HepG2 (cell line): ENCODE results near the gene GNA14. TPM values are rescaled to one million over a fixed set of nuclear protein-coding genes. Genes with fewer than 3 reads are reported as not detected.

ENCODE experiments used
- ATAC-seq: fragments of 200-7000 bp; cut with Tn5 transposase; 3 replicates; pipeline ENCODE4 v1.9.1; 2020; ENCODE audit warnings: mild to moderate bottlenecking, moderate library complexity
- BruUV-seq: library from RNA; stranded (reverse); fragments of 400-500 nt; replicated peaks from 2 replicates; lab custom pipeline; 2021; lab: Mats Ljungman, UMichigan
- CTCF ChIA-PET: fragments of 300-600 bp; formaldehyde crosslinking; extraction: SDS; loops from one replicate; lab custom pipeline; 2021; ENCODE audit warnings: low total read pairs, inconsistent platforms, low intra/inter-chr PET ratio; lab: Yijun Ruan, JAX
- POLR2A ChIA-PET: fragments of 350-600 bp; sonication (Branson Sonifier 250); formaldehyde crosslinking; loops from one replicate; lab custom pipeline; 2020; ENCODE audit warnings: antibody characterized with exemption, inconsistent platforms; lab: Yijun Ruan, JAX
- DNase-seq: peaks from one replicate; pipeline ENCODE4 v3.0.0-alpha.2; 2015; ENCODE audit warnings: low spot score
- FAIRE-seq: peaks from 3 replicates; lab custom pipeline; 2011; peaks lifted over from hg19 to GRCh38; lab: Jason Lieb, UNC
- H2AFZ ChIP-seq: one replicate; pipeline ENCODE4 v1.6.1; 2011; ENCODE audit warnings: low read length, inconsistent platforms
- H3K27ac ChIP-seq: fragments of 300-600 bp; 3 replicates; pipeline ENCODE4 v1.8.0; 2011; ENCODE audit warnings: mixed run types, mild to moderate bottlenecking, mixed read lengths, low read length, inconsistent platforms; ENCODE audit not compliant: insufficient read depth; ENCODE audit errors: extremely low read length
- H3K27me3 ChIP-seq, 2 experiments: fragments of 200-600 bp in 1 of 2; 2 replicates in 1 of 2; 3 replicates in 1 of 2; pipeline versions ENCODE4 v1.6.0 to v1.8.0; 2011; ENCODE audit warnings: low read length in 2 of 2, mild to moderate bottlenecking in 2 of 2, moderate library complexity in 2 of 2, inconsistent platforms in 1 of 2; ENCODE audit not compliant: insufficient read depth in 2 of 2, control insufficient read depth in 1 of 2
- H3K36me3 ChIP-seq, 2 experiments: fragments of 200-600 bp in 1 of 2; replicated peaks in 1 of 2; 2 replicates in 1 of 2; 3 replicates in 1 of 2; pipeline versions ENCODE4 v1.5.1 to v1.8.0; 2011; ENCODE audit warnings: low read length in 2 of 2, inconsistent platforms in 1 of 2; ENCODE audit not compliant: insufficient read depth in 2 of 2, control insufficient read depth in 1 of 2
- H3K4me1 ChIP-seq: 2 replicates; pipeline ENCODE4 v1.5.1; 2012; ENCODE audit warnings: low read length, inconsistent platforms; ENCODE audit not compliant: insufficient read depth
- H3K4me2 ChIP-seq: 2 replicates; pipeline ENCODE4 v1.6.0; 2011; ENCODE audit warnings: low read depth, low read length, inconsistent platforms
- H3K4me3 ChIP-seq, 3 experiments: fragments of 200-600 bp in 1 of 3; sonication (generic), shearing (Covaris generic) in 1 of 3; replicated peaks in 1 of 3; 2 replicates each; pipeline ENCODE4 v1.5.1; 2011 to 2016; ENCODE audit warnings: low read length in 3 of 3, inconsistent platforms in 2 of 3, low read depth in 2 of 3, mild to moderate bottlenecking in 2 of 3, control low read depth in 1 of 3, mixed read lengths in 1 of 3; ENCODE audit not compliant: insufficient read depth in 1 of 3
- H3K79me2 ChIP-seq: one replicate; pipeline ENCODE4 v1.6.1; 2011; ENCODE audit warnings: low read length, inconsistent platforms; ENCODE audit not compliant: insufficient read depth
- H3K9ac ChIP-seq: 2 replicates; pipeline ENCODE4 v1.6.0; 2011; ENCODE audit warnings: mild to moderate bottlenecking, low read depth, low read length, inconsistent platforms; ENCODE audit not compliant: insufficient read depth
- H3K9me3 ChIP-seq: 2 replicates; pipeline ENCODE4 v1.5.1; 2012; ENCODE audit warnings: mild to moderate bottlenecking, low read length
- H4K20me1 ChIP-seq: 2 replicates; pipeline ENCODE4 v1.6.0; 2011; ENCODE audit warnings: inconsistent platforms, mild to moderate bottlenecking, low read length, moderate library complexity; ENCODE audit not compliant: insufficient read depth
- PPARG ChIP-seq: conservative IDR thresholded peaks from 2 replicates; pipeline ENCODE4 v1.6.1; 2016; ENCODE audit warnings: missing biosample characterization, missing genetic modification reagents
- PRDM15 ChIP-seq: sonication (generic); formaldehyde crosslinking; IDR thresholded peaks from 2 replicates; pipeline ENCODE4 v1.4.0; 2020; ENCODE audit warnings: missing genetic modification reagents
- SALL2 ChIP-seq: sonication (generic); formaldehyde crosslinking; IDR thresholded peaks from 2 replicates; pipeline ENCODE4 v1.8.1; 2023; ENCODE audit warnings: mild to moderate bottlenecking, missing genetic modification reagents, inconsistent platforms
- SP4 ChIP-seq: sonication (generic); formaldehyde crosslinking; IDR thresholded peaks from 2 replicates; pipeline ENCODE4 v1.8.1; 2023; ENCODE audit warnings: mild to moderate bottlenecking, missing genetic modification reagents
- SUZ12 ChIP-seq: fragments of 150-350 bp; IDR thresholded peaks from 2 replicates; pipeline ENCODE4 v1.6.1; 2014; ENCODE audit warnings: low read depth, low read length
- ZMYM3 ChIP-seq: sonication (generic); formaldehyde crosslinking; IDR thresholded peaks from 2 replicates; pipeline ENCODE4 v1.5.1; 2020; ENCODE audit warnings: mild to moderate bottlenecking, missing genetic modification reagents
- ZNF326 ChIP-seq: sonication (generic); formaldehyde crosslinking; IDR thresholded peaks from 2 replicates; pipeline ENCODE4 v1.4.0; 2020; ENCODE audit warnings: missing genetic modification reagents, borderline replicate concordance
- ZNF337 ChIP-seq: sonication (generic); formaldehyde crosslinking; IDR thresholded peaks from 2 replicates; pipeline ENCODE4 v1.5.1; 2020; ENCODE audit warnings: missing genetic modification reagents, low read depth, mild to moderate bottlenecking, borderline replicate concordance
- ZNF530 ChIP-seq: sonication (generic); formaldehyde crosslinking; IDR thresholded peaks from 2 replicates; pipeline ENCODE4 v1.5.0; 2020; ENCODE audit warnings: low read depth, mild to moderate bottlenecking, missing genetic modification reagents
- WGBS: methylation state at CpG from one replicate; pipeline ENCODE4 v1.1.6; 2017; ENCODE audit warnings: low lambda C conversion rate; 5-methylcytosine and 5-hydroxymethylcytosine counted together
- in situ Hi-C: cut with HindIII; loops from 2 replicates; pipeline ENCODE4 v1.10.0; 2017; ENCODE audit warnings: low pct_unique_long_range_greater_than_20kb; ENCODE audit not compliant: extremely low pct_ligation_motif_present
- intact Hi-C: fragments of 100-400 bp; cut with micrococcal nuclease; formaldehyde crosslinking; loops from one replicate; pipeline ENCODE4 v1.10.0; 2022; ENCODE audit not compliant: unreplicated experiment
- polyA plus RNA-seq, 8 experiments: library from polyadenylated mRNA; depleted of rRNA in 3 of 8; stranded (reverse) in 7 of 8; unstranded in 1 of 8; fragments of >200 nt; fragmentation: Illumina TruSeq in 4 of 8; extraction: Trizol in 4 of 8; gene quantifications; 2 replicates each; pipeline versions ENCODE4 v1.2.1 to v1.2.3, GENCODE V29; 2011 to 2016; ENCODE audit warnings: low read depth in 4 of 8, missing spikeins in 1 of 8, mixed read lengths in 1 of 8; ENCODE audit not compliant: insufficient read depth in 1 of 8
- total RNA-seq, 5 experiments: library from RNA; depleted of rRNA; stranded (reverse); fragments of >200 nt; fragmentation: Illumina TruSeq; extraction: Trizol; gene quantifications; 2 replicates each; pipeline ENCODE4 v1.2.3, GENCODE V29; 2016; ENCODE audit warnings: low read depth in 1 of 5
- TF ChIP-seq, protein P1 (sequence below): sonication (generic); formaldehyde crosslinking; IDR thresholded peaks from 2 replicates; pipeline ENCODE4; 2020; ENCODE audit warnings: missing genetic modification reagents, mild to moderate bottlenecking, borderline replicate concordance
- TF ChIP-seq, protein P2 (sequence below): sonication (generic); formaldehyde crosslinking; IDR thresholded peaks from 2 replicates; pipeline ENCODE4 v1.4.0; 2020; ENCODE audit warnings: missing genetic modification reagents

The GNA14 gene
- total and polyA plus RNA-seq, 2 of the 13 experiments (the other 11 are each of a cell fraction or from before 2014, with no cell fraction given): not detected

- BruUV-seq: no TSS peak
- in situ Hi-C loops (no loop called here), intact Hi-C loops (no loop called here)
- ATAC-seq: no peak
- no peaks in the 10 kb centered on the region for H3K9me3 ChIP-seq
- 0% methylated on average over 3 of the region's 4 CpGs for WGBS
- H3K4me1 ChIP-seq: no peaks in the 10 kb centered on the region
- H3K27me3 ChIP-seq: no peaks in the 10 kb centered on the region; a peak in 1 of 5 replicates
- H3K4me2 ChIP-seq: no peak overlapping the region
- H3K27ac ChIP-seq: no peak overlapping the region
- no peak overlapping the region for H2AFZ ChIP-seq
- no peaks in the 10 kb centered on the region for H3K36me3 ChIP-seq
- no peak overlapping the region for H3K9ac ChIP-seq
- H3K4me3 ChIP-seq: no peak overlapping the region
- DNase-seq: no peak
- no peaks in the 10 kb centered on the region for H3K79me2 ChIP-seq
- ChIA-PET CTCF (no interaction called here), POLR2A (no interaction called here)
- TF ChIP-seq ZMYM3 (CRISPR knock-in tag) (no peak), ZNF326 (CRISPR knock-in tag) (no peak), PRDM15 (CRISPR knock-in tag) (no peak), ZNF530 (no peak), SUZ12 (no peak)
- FAIRE-seq: no peak
- no peaks in the 10 kb centered on the region for H4K20me1 ChIP-seq
These were observed 78.8 kb downstream of the GNA14 start for GRCh38 chr9:77569335-77569734.

DNA sequence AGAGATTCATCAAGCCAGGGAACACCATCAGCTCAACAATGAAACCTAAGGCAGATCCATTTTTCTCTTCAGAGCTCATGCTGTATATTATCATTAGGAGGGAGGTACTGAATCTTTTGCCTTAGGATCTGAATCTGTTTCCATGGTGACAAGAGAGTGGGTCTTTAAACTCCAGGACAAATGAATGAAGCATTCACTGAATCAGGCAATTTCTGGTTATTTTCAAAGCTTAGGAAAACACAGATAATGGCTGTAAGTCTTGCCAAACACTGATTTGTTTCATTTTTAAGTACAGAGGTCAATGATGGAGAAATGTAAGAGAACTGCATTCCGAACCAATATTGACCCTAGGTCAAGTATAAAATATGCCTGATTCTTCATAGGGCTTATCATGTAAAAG is 84.9 kb downstream of the GNA14 start:
- H2AFZ ChIP-seq: no peak overlapping the region
- ATAC-seq: no peak
- intact Hi-C loops (no loop called here), in situ Hi-C loops (no loop called here)
- H4K20me1 ChIP-seq: no peaks in the 10 kb centered on the region
- H3K4me3 ChIP-seq: no peak overlapping the region
- WGBS: 5% methylated on average over 1 of the region's 1 CpG
- H3K4me2 ChIP-seq: no peak overlapping the region
- CTCF ChIA-PET: no interaction called here
- no peak for FAIRE-seq
- no peak for DNase-seq
- H3K9ac ChIP-seq: no peak overlapping the region
- BruUV-seq: no TSS peak
- POLR2A ChIA-PET: no interaction called here
- no peaks in the 10 kb centered on the region for H3K9me3 ChIP-seq
- no peaks in the 10 kb centered on the region for H3K79me2 ChIP-seq
- H3K4me1 ChIP-seq: no peaks in the 10 kb centered on the region
- no peaks in the 10 kb centered on the region for H3K36me3 ChIP-seq
- H3K27me3 ChIP-seq: no peaks in the 10 kb centered on the region
- H3K27ac ChIP-seq: no peak overlapping the region
- TF ChIP-seq SALL2 (no peak), SP4 (CRISPR knock-in tag) (no peak), ZNF337 (CRISPR knock-in tag) (no peak), PPARG (CRISPR knock-in tag) (no peak)
- TF ChIP-seq, protein P1, sequence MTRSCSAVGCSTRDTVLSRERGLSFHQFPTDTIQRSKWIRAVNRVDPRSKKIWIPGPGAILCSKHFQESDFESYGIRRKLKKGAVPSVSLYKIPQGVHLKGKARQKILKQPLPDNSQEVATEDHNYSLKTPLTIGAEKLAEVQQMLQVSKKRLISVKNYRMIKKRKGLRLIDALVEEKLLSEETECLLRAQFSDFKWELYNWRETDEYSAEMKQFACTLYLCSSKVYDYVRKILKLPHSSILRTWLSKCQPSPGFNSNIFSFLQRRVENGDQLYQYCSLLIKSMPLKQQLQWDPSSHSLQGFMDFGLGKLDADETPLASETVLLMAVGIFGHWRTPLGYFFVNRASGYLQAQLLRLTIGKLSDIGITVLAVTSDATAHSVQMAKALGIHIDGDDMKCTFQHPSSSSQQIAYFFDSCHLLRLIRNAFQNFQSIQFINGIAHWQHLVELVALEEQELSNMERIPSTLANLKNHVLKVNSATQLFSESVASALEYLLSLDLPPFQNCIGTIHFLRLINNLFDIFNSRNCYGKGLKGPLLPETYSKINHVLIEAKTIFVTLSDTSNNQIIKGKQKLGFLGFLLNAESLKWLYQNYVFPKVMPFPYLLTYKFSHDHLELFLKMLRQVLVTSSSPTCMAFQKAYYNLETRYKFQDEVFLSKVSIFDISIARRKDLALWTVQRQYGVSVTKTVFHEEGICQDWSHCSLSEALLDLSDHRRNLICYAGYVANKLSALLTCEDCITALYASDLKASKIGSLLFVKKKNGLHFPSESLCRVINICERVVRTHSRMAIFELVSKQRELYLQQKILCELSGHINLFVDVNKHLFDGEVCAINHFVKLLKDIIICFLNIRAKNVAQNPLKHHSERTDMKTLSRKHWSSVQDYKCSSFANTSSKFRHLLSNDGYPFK (CRISPR knock-in tag): no peak
- TF ChIP-seq, protein P2, sequence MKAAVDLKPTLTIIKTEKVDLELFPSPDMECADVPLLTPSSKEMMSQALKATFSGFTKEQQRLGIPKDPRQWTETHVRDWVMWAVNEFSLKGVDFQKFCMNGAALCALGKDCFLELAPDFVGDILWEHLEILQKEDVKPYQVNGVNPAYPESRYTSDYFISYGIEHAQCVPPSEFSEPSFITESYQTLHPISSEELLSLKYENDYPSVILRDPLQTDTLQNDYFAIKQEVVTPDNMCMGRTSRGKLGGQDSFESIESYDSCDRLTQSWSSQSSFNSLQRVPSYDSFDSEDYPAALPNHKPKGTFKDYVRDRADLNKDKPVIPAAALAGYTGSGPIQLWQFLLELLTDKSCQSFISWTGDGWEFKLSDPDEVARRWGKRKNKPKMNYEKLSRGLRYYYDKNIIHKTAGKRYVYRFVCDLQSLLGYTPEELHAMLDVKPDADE (CRISPR knock-in tag): no peak
